GM12891 (cell line): ENCODE results near the gene HTT.

Experiments used
- PAX5 ChIP-seq: IDR thresholded peaks from 2 replicates; pipeline ENCODE4 v1.6.1; 2011; ENCODE audit warnings: low read length, moderate library complexity, mild to moderate bottlenecking; ENCODE audit not compliant: insufficient read depth, severe bottlenecking
- POLR2A ChIP-seq: IDR thresholded peaks from 2 replicates; pipeline ENCODE4 v1.6.1; 2011; ENCODE audit warnings: low read depth, low read length, control low read depth
- POLR2AphosphoS5 ChIP-seq: IDR thresholded peaks from 2 replicates; pipeline ENCODE4 v1.6.1; 2011; ENCODE audit warnings: low read depth, low read length, control low read depth
- TAF1 ChIP-seq: IDR thresholded peaks from 2 replicates; pipeline ENCODE4 v1.6.1; 2011; ENCODE audit warnings: low read depth, low read length, control low read depth

DNA sequence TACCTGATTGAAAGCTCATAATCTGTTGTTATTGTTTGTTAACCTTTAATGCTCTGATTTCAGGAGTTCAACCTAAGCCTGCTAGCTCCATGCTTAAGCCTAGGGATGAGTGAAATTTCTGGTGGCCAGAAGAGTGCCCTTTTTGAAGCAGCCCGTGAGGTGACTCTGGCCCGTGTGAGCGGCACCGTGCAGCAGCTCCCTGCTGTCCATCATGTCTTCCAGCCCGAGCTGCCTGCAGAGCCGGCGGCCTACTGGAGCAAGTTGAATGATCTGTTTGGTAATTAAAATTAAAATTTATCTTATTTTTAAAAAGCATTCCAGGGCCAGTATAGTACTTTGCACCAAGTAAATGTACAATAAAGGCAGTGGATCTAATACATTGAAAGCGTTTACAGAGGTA lies 137.4 kb downstream of the HTT start:
- TF ChIP-seq POLR2A (no peak), POLR2AphosphoS5 (no peak), PAX5 (no peak), TAF1 (no peak)
